ENCODE results near the gene ZC3HAV1L.

DNA sequence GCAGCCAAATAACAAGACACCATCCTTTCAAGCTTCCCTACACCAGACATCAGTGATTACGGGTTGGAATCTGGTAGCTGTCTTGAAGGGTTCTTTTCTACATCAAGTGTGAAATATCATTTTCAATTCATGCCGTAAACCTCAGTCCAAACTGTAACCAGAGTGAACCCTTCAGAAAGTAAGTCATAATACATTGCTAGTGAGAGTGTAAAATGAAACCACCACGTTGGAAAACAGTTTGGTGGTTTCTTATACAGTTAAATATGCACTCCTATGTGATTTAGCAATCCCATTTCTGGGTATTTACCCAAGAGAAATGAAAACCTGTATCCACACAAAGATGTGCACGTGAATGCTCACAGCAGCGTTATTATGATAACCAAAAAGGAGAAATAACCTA, 25.6 kb upstream of the ZC3HAV1L start:
- no peak for TF ChIP-seq CTCF (IDR thresholded peaks at IDR 0.05)
- no peak for TF ChIP-seq POLR2A (IDR thresholded peaks at IDR 0.05)

All from right lobe of liver (tissue), 4 donors.